WERI-Rb-1 (cell line): ENCODE measurements around the gene AP5M1.
"Not testable (repeated sequence)": the region's sequence is repeated elsewhere in the genome, so short reads cannot be mapped to it uniquely, and the experiment has no call there.

Experiments
- DNase-seq: peaks from one replicate; pipeline ENCODE4 v3.0.0-alpha.2; 2020
- H3K27ac ChIP-seq: fragments of 250-450 bp; sonication (Bioruptor Pico); 2 replicates; pipeline ENCODE4 v1.5.1; 2020; ENCODE audit warnings: mild to moderate bottlenecking, moderate library complexity
- H3K27me3 ChIP-seq: fragments of 250-450 bp; sonication (Bioruptor Pico); 2 replicates; pipeline ENCODE4 v1.5.1; 2021; ENCODE audit warnings: mild to moderate bottlenecking, low read depth, moderate library complexity; ENCODE audit not compliant: insufficient read depth, severe bottlenecking
- H3K36me3 ChIP-seq: fragments of 250-450 bp; sonication (Bioruptor Pico); 2 replicates; pipeline ENCODE4 v1.5.1; 2020; ENCODE audit warnings: mild to moderate bottlenecking, moderate library complexity
- H3K4me3 ChIP-seq: 2 replicates; pipeline ENCODE4 v1.5.1; 2011; ENCODE audit warnings: low read depth, mild to moderate bottlenecking, control low read depth, low read length
- H3K9me3 ChIP-seq: fragments of 250-450 bp; sonication (Bioruptor Pico); 2 replicates; pipeline ENCODE4 v1.5.1; 2021; ENCODE audit warnings: mild to moderate bottlenecking, moderate library complexity; ENCODE audit not compliant: severe bottlenecking
- TF ChIP-seq, protein P1 (sequence below): IDR thresholded peaks from 2 replicates; pipeline ENCODE4 v1.5.1; 2011; ENCODE audit warnings: low read depth, mild to moderate bottlenecking, control low read depth, inconsistent platforms, low read length

Gene AP5M1

DNA sequence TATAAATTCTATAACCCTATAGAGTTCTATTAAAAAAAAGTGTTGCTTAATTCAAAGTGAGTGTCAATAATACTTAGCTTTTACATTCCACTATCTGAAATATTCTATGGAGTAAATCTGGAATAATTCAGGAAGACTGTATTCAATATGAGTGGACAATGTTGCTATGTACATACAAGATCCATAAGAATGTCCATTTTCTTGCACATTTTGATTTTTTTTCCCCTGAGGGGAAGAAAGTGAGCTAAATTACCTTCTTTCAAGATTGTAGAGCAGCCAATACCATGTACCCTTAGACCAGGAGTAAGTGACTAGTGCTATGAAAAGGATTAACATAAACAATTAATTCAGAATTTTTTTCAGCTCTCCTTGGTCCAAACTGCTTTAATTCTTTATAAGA lies 25.5 kb upstream of the AP5M1 start:
- TF ChIP-seq, protein P1, sequence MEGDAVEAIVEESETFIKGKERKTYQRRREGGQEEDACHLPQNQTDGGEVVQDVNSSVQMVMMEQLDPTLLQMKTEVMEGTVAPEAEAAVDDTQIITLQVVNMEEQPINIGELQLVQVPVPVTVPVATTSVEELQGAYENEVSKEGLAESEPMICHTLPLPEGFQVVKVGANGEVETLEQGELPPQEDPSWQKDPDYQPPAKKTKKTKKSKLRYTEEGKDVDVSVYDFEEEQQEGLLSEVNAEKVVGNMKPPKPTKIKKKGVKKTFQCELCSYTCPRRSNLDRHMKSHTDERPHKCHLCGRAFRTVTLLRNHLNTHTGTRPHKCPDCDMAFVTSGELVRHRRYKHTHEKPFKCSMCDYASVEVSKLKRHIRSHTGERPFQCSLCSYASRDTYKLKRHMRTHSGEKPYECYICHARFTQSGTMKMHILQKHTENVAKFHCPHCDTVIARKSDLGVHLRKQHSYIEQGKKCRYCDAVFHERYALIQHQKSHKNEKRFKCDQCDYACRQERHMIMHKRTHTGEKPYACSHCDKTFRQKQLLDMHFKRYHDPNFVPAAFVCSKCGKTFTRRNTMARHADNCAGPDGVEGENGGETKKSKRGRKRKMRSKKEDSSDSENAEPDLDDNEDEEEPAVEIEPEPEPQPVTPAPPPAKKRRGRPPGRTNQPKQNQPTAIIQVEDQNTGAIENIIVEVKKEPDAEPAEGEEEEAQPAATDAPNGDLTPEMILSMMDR: no peak
- Histone ChIP-seq H3K4me3 (no peak overlapping the region), H3K27me3 (no peaks in the 10 kb centered on the region), H3K9me3 (no peaks in the 10 kb centered on the region), H3K36me3 (peaks cover 46% of the 10 kb centered on the region), H3K27ac (no peak overlapping the region)
- no peak for DNase-seq

DNA sequence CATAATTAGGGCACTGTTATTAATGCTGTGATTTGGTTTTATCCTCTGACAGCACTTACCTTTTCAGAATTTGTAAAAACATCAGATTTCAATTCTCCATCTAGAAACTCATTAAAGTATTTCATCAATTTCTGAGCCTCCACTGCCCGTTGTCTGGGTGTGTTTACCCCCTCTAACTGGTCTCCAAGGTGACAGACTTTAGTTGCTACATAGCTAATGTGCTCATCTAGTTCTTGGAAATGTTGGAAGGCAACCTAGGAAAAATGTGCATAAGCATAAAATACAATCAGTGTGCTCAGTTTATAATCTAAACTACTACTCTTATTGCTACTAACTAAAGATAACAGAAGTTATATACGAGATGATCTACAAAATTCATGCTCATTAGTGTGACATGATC lies 24.7 kb upstream of the AP5M1 start:
- peaks cover 43% of the 10 kb centered on the region for H3K36me3 ChIP-seq
- H3K27ac ChIP-seq: no peak overlapping the region

DNA sequence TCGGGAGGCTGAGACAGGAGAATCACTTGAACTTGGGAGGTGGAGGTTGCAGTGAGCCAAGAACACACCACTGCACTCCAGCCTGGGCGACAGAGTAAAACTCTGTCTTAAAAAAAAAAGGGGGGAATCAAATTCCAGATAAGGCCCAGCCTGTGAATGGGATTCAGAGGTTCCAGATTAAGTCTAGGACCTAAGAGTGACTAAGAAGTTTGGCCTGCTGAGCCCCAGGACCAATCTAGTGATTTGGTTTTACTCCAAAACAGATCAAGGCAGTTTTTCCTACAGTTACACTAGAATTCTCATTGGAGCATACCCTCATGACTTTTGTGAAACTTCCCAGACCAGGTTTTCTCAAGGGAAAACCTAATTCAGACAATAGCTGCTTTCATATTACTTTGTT lies 22.8 kb upstream of the AP5M1 start:
- Histone ChIP-seq H3K4me3 (no peak overlapping the region), H3K36me3 (peaks cover 43% of the 10 kb centered on the region), H3K27ac (no peak overlapping the region), H3K27me3 (no peaks in the 10 kb centered on the region), H3K9me3 (no peaks in the 10 kb centered on the region)
- DNase-seq: no peak
- TF ChIP-seq, protein P1: no peak

More for the DNA sequence above, 24.7 kb upstream of the AP5M1 start:
- Histone ChIP-seq H3K4me3 (no peak overlapping the region), H3K27me3 (no peaks in the 10 kb centered on the region), H3K9me3 (no peaks in the 10 kb centered on the region)
- TF ChIP-seq, protein P1: no peak
- no peak for DNase-seq

GRCh38 chr14:57246933-57247657 lies 21.7 kb upstream of the AP5M1 start:
- H3K27ac ChIP-seq: no peak overlapping the region
- no peaks in the 10 kb centered on the region for H3K9me3 ChIP-seq
- no peak overlapping the region for H3K4me3 ChIP-seq
- no peak for DNase-seq
- TF ChIP-seq, protein P1: no peak
- peaks cover 40% of the 10 kb centered on the region for H3K36me3 ChIP-seq
- no peaks in the 10 kb centered on the region for H3K27me3 ChIP-seq

- Histone ChIP-seq H3K36me3 (peaks cover 15% of the 10 kb centered on the region), H3K4me3 (no peak overlapping the region), H3K9me3 (no peaks in the 10 kb centered on the region), H3K27me3 (no peaks in the 10 kb centered on the region), H3K27ac (no peak overlapping the region)
- DNase-seq: no peak
- TF ChIP-seq, protein P1: no peak
Measured at GRCh38 chr14:57254884-57255283, 13.9 kb upstream of the AP5M1 start.

DNA sequence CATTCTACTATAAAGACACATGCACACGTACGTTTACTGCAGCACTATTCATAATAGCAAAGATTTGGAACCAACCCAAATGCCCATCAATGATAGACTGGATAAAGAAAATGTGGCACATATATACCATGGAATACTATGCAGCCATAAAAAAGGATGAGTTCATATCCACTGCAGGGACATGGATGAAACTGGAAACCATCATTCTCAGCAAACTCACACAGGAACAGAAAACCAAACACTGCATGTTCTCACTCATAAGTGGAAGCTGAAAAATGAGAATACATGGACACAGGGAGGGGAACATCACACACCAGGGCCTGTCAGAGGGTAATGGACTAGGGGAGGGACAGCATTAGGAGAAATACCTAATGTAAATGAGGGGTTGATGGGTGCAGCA lies 10.6 kb upstream of the AP5M1 start:
- peaks cover 15% of the 10 kb centered on the region for H3K36me3 ChIP-seq
- DNase-seq, H3K4me3 ChIP-seq, H3K27ac ChIP-seq, H3K9me3 ChIP-seq, H3K27me3 ChIP-seq: not testable (repeated sequence)
